ENCODE results near the gene SDR42E2.

- TF ChIP-seq CTCF (IDR thresholded peaks at IDR 0.05 in 4 of 5, conservative IDR thresholded peaks at IDR 0.05 in 1 of 5) (no peak), POLR2A (IDR thresholded peaks at IDR 0.05) (no peak)
These were observed at the start of gene SDR42E2 for GRCh38 chr16:22161999-22162655.
